ENCODE measurements around the gene CPSF4L.
"Not testable (repeated sequence)": the region's sequence is repeated elsewhere in the genome, so short reads cannot be mapped to it uniquely, and the experiment has no call there.

CPSF4L gene

GRCh38 chr17:73266796-73267195 lies 5.1 kb upstream of the CPSF4L start:
- no peak for DNase-seq

DNA sequence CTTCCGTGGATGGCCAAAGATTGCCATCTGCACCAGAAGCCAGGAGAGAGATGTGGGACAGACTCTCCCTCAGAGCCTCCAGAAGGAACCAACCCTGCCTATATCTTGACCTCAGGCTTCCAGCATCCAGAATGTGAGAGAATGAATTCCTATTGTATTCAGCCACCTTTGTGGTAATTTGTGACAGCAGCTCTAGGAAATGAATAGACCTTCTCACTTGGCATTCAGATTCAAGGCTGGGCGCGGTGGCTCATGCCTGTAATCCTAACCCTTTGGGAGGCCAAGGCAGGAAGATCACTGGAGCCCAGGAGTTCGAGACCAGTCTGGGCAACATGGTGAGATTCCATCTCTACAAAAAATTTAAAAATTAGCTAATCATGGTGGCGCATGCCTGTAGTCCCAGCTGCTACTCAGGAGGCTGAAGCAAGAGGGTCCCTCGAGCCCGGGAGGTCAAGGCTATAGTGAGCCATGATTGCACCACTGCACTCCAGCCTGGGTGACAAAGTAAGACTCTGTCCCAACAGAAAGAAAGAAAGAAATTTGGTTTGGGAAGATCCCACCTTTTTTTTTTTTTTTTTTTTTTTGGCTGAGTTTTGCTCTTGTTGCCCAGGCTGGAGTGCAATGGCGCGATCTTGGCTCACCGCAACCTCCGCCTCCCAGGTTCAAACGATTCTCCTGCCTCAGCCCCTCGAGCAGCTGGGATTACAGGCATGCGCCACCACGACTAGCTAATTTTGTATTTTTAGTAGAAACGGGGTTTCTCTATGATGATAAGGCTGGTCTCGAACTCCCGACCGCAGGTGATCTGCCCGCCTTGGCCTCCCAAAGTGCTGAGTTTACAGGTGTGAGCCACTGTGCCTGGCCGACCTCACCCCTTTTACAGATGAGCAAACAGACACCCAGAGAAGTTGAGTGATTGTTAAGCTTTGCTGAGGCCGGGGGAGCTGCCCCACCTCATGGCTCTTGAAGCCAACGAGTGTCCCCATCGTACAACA lies 4.3 kb upstream of the CPSF4L start:
- no peak for DNase-seq

GRCh38 chr17:73264448-73264847 lies 2.8 kb upstream of the CPSF4L start:
- DNase-seq = not testable (repeated sequence)

DNA sequence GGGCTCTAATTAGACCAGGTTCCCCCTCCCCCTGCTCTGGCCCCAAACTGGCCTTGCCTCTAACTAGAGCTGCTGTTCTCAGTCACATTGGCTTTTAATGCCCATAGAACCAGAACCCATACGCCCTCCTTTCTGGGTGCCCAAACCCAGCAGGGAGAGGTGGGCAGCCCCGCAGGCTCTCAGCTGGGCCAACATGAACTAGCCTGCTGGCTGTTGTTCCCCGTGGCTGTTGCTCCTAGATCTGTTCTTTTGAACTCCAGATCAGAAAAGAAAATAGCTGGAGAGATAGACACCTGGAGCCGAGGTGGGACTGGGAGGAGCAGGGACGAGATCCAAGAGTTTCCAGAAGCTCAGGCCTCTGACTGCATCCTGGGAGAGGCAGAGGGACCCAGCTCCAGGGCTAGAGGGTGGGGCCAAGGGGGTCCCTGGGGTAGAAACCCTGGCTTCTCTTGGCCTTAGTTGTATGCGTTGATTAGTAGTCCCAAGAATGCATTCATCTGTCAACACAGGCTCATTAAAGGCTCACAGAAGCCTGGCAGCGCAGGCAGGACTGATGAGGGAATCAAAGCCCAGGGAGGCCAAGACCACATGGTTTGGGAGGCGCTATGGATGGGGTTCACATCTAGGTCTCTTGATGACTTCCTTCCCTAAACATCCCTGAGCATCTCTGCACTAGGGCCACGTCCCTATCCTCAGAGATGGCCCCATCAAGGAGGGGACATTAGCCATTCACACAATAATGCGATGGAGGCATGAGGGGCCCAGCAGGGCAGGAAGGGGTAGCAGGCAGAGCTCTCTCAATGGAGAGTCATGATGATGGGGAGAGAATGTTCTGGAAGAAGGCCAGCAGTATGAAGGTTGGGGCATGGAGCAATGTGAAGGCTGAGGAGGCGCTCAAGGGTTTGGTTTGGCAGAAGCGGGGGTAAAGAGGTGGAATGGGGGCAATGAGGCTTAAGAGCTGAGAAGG lies 1.3 kb upstream of the CPSF4L start:
- no peak for DNase-seq

- DNase-seq = no peak
Measured at GRCh38 chr17:73261952-73262675, 434 bp upstream of the CPSF4L start.

GRCh38 chr17:73257516-73257915 lies 4.2 kb downstream of the CPSF4L start:
- no peak for DNase-seq

- DNase-seq = no peak
Measured at GRCh38 chr17:73256220-73256619, 5.5 kb downstream of the CPSF4L start.

- peak; percentile 64 for DNase-seq
Measured at GRCh38 chr17:73255671-73256181, 6.0 kb downstream of the CPSF4L start.

- DNase-seq = no peak
Measured at GRCh38 chr17:73251871-73252270, 9.8 kb downstream of the CPSF4L start.

GRCh38 chr17:73250851-73251640 lies 10.6 kb downstream of the CPSF4L start:
- DNase-seq = no peak

DNA sequence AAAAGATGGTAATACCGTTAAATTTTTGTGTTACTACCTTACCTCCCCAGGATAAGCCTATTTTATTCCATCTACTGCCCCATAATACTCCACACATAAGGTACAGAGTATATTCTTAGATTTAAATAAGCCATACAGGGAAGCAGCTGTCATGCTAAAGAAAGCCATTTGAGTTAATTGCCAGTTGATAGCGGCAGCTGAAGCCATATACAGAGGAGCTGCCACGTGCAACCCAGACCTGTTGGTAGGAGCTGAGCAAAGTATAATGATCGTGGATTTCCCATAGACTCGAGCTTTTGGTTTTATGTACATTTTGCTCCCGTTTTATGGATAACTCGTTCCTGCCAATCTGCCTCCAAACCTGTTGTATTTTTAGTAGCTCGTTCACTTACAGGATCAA lies 12.0 kb downstream of the CPSF4L start:
- peak; percentile 50 for DNase-seq

- no peak for DNase-seq
Measured at GRCh38 chr17:73248532-73248931, 13.1 kb downstream of the CPSF4L start.

DNA sequence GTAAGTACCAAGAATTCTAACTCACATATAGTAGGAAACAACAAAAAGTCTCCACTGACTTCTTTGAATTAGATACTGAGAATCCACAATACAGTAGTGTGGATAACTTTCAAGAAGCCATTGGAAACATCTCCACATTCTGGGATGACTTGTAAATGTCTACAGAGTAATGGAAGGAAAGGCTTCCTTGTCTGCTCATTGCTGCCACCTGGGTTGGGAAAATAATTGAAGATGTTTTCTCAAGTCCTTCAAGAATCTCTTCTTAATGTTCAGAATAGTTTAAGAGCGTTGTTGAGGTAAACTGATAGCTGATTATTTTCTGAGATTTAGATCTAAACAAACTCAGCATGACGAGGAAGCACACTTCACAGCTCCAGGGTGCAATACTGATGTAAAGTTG lies 14.0 kb downstream of the CPSF4L start:
- no peak for DNase-seq

DNA sequence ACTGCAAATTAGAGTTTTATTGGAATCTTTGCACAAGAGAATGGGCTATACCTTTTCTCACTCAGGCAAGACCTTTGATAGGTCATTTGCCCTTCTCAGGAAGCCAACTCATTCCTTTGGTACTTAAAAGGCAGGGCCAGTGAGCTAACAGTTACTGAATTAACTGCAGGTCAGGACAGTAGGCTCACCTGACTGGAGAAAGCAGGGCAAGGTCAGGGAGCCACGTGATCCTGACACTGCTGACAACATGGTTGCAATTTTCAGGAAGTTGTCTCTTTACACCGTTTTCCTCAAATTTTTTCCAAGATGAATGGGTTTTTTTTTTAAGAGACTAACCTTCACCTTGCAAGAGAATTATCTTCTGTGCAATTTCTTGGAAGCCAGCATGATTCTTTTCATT lies 21.1 kb downstream of the CPSF4L start:
- DNase-seq = no peak

- no peak for DNase-seq
Measured at GRCh38 chr17:73237714-73238113, 24.0 kb downstream of the CPSF4L start.

DNA sequence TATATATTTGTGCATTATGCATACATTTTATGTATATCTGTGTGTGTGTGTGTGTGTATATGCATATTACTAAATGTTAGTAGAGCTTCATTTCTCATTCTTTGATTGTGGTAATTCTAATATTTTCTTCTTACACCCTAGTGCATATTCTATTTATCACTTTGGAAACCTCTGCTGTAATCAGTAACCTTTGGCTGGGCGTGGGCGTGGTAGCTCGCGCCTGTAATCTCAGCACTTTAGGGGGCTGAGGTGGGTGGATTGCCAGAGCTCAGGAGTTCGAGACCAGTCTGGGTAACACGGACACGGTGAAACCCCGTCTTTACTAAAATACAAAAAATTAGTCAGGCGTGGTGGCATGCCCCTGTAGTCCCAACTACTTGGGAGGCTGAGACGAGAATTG lies 26.9 kb downstream of the CPSF4L start:
- no peak for DNase-seq

- DNase-seq = no peak
Measured at GRCh38 chr17:73232587-73233373, 28.9 kb downstream of the CPSF4L start.

- DNase-seq = peak; percentile 98
Measured at GRCh38 chr17:73231841-73232586, 29.7 kb downstream of the CPSF4L start.

DNA sequence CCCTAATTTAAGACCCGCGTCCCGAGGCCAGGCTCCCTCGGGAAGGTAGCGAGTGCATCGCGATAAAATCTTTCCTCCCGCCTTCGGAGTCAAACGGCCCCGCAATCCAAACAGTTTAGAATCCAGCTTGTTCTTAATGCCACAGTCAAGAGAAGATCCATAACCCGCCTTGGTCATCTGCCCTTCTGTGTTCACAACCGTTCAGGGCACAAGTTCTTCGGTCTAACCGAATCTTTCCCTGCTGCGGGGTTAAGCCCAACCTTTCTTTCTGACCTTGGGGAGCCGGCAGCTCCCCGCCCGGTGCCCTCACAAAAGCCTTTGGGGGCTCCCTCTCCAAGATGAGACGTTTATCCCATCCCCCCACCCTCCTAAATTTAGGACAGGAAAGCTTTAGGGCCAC lies 30.3 kb downstream of the CPSF4L start:
- no peak for DNase-seq

DNA sequence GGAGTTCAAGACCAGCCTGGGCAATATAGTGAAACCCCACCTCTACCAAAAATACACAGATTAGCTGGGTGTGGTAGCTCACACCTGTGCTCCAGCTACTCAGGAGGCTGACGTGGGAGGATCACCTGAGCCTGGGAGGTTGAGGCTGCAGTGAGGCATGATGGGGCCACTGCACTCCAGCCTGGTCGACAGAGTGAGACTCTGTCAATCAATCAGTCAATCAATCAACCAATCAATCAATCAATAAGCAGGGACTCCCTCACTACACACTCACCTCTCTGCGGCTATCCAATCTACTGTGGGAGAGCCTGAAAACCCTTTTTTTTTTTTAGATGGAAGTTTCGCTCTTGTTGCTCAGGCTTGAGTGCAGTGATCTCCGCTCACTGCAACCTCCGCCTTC lies 31.6 kb downstream of the CPSF4L start:
- no peak for DNase-seq
